Hepatocyte (in vitro differentiated cells): Measurements from ENCODE around the gene MICAL2.

Experiments
- CTCF ChIP-seq: fragments of 200-600 bp; sonication (generic); IDR thresholded peaks from 2 replicates; pipeline ENCODE4 v1.5.1; 2016; ENCODE audit warnings: antibody characterized with exemption, mild to moderate bottlenecking; ENCODE audit not compliant: poor library complexity
- EZH2 ChIP-seq: fragments of 200-600 bp; sonication (generic); IDR thresholded peaks from 2 replicates; pipeline ENCODE4 v1.6.1; 2016; ENCODE audit warnings: antibody characterized with exemption, mild to moderate bottlenecking, borderline replicate concordance

GRCh38 chr11:12232817-12233601 is 122.6 kb downstream of the MICAL2 start:
- TF ChIP-seq EZH2 (no peak), CTCF (no peak)
